SJSA1 (cell line): ENCODE measurements around the gene ENDOV. TPM values are rescaled to one million over a fixed set of nuclear protein-coding genes. Genes with fewer than 3 reads are reported as not detected.

ENCODE experiments used
- DNase-seq, 2 experiments: peaks; one replicate each; pipeline ENCODE4 v3.0.0-alpha.2; 2015 to 2020; ENCODE audit warnings: low spot score in 2 of 2, low read depth in 1 of 2
- H3K27ac ChIP-seq: fragments of 250-450 bp; sonication (Bioruptor Pico); 2 replicates; pipeline ENCODE4 v1.5.1; 2020; ENCODE audit warnings: mild to moderate bottlenecking, moderate library complexity
- H3K27me3 ChIP-seq: fragments of 250-450 bp; sonication (Bioruptor Pico); replicated peaks from 2 replicates; pipeline ENCODE4 v1.5.1; 2020; ENCODE audit warnings: mild to moderate bottlenecking, moderate library complexity
- H3K36me3 ChIP-seq: fragments of 250-450 bp; sonication (Bioruptor Pico); 2 replicates; pipeline ENCODE4 v1.5.1; 2020; ENCODE audit warnings: mild to moderate bottlenecking
- H3K4me1 ChIP-seq: fragments of 250-450 bp; sonication (Bioruptor Pico); replicated peaks from 2 replicates; pipeline ENCODE4 v1.6.1; 2021; ENCODE audit warnings: mild to moderate bottlenecking
- H3K4me3 ChIP-seq: fragments of 250-450 bp; sonication (Bioruptor Pico); 2 replicates; pipeline ENCODE4 v1.5.1; 2020; ENCODE audit warnings: mild to moderate bottlenecking
- H3K9me3 ChIP-seq: fragments of 250-450 bp; sonication (Bioruptor Pico); replicated peaks from 2 replicates; pipeline ENCODE4 v1.5.1; 2020; ENCODE audit warnings: mild to moderate bottlenecking
- total RNA-seq: library from RNA; depleted of rRNA; stranded (reverse); fragments of >200 nt; shearing (Covaris generic); gene quantifications from 2 replicates; pipeline ENCODE4 v1.2.3, GENCODE V29; 2014; rRNA removed

ENDOV gene
- 25.6 and 34.1 TPM in 2 replicates for total RNA-seq

GRCh38 chr17:80414803-80415625 lies at the start of gene ENDOV:
TSS of gene ENDOV (plus strand) at chr17:80415167. CDS start at chr17:80415195, 28 bp downstream.
- H3K27me3 ChIP-seq = 0 out of 2 replicates have a peak, but pooled peaks cover 9% of the 10 kb centered on the region
- H3K27ac ChIP-seq = peak within 1 kb of the TSS; percentile 98
- H3K9me3 ChIP-seq = no peaks in the 10 kb centered on the region
- peaks cover 23% of the 10 kb centered on the region for H3K4me1 ChIP-seq
- peaks cover 38% of the 10 kb centered on the region for H3K36me3 ChIP-seq
- peak; percentile 97 to 99 for DNase-seq
- H3K4me3 ChIP-seq = peak within 1 kb of the TSS; percentile 90

GRCh38 chr17:80365983-80366382 lies 49.0 kb upstream of the ENDOV start:
- Histone ChIP-seq H3K36me3 (peaks cover 100% of the 10 kb centered on the region), H3K9me3 (peaks cover 4% of the 10 kb centered on the region), H3K27me3 (no peaks in the 10 kb centered on the region), H3K27ac (no peak overlapping the region), H3K4me3 (no peak overlapping the region), H3K4me1 (no peaks in the 10 kb centered on the region)
- no peak for DNase-seq

- H3K27ac ChIP-seq = no peak overlapping the region
- H3K36me3 ChIP-seq = peaks cover 96% of the 10 kb centered on the region
- no peaks in the 10 kb centered on the region for H3K9me3 ChIP-seq
- no peaks in the 10 kb centered on the region for H3K4me1 ChIP-seq
- no peaks in the 10 kb centered on the region for H3K27me3 ChIP-seq
- DNase-seq = no peak
- H3K4me3 ChIP-seq = no peak overlapping the region
Measured at GRCh38 chr17:80367503-80367902, 47.5 kb upstream of the ENDOV start.

GRCh38 chr17:80371196-80371595 lies 43.8 kb upstream of the ENDOV start:
- peaks cover 90% of the 10 kb centered on the region for H3K36me3 ChIP-seq
- H3K4me3 ChIP-seq = no peak overlapping the region
- H3K9me3 ChIP-seq = no peaks in the 10 kb centered on the region
- DNase-seq = no peak
- no peak overlapping the region for H3K27ac ChIP-seq
- H3K4me1 ChIP-seq = no peaks in the 10 kb centered on the region
- H3K27me3 ChIP-seq = no peaks in the 10 kb centered on the region

GRCh38 chr17:80372456-80372855 lies 42.5 kb upstream of the ENDOV start:
- Histone ChIP-seq H3K4me3 (no peak overlapping the region), H3K27me3 (no peaks in the 10 kb centered on the region), H3K27ac (no peak overlapping the region), H3K36me3 (peaks cover 90% of the 10 kb centered on the region), H3K9me3 (no peaks in the 10 kb centered on the region), H3K4me1 (no peaks in the 10 kb centered on the region)
- no peak for DNase-seq

- no peak for DNase-seq
- Histone ChIP-seq H3K9me3 (no peaks in the 10 kb centered on the region), H3K27ac (no peak overlapping the region), H3K27me3 (no peaks in the 10 kb centered on the region), H3K36me3 (peaks cover 90% of the 10 kb centered on the region), H3K4me1 (no peaks in the 10 kb centered on the region), H3K4me3 (no peak overlapping the region)
Measured at GRCh38 chr17:80372922-80373570, 41.9 kb upstream of the ENDOV start.

GRCh38 chr17:80374039-80374731 lies 40.8 kb upstream of the ENDOV start:
- Histone ChIP-seq H3K27me3 (no peaks in the 10 kb centered on the region), H3K4me1 (no peaks in the 10 kb centered on the region), H3K27ac (no peak overlapping the region), H3K36me3 (peaks cover 90% of the 10 kb centered on the region), H3K9me3 (no peaks in the 10 kb centered on the region), H3K4me3 (no peak overlapping the region)
- no peak for DNase-seq

- Histone ChIP-seq H3K36me3 (peaks cover 90% of the 10 kb centered on the region), H3K27me3 (no peaks in the 10 kb centered on the region), H3K4me1 (no peaks in the 10 kb centered on the region), H3K27ac (no peak overlapping the region), H3K4me3 (no peak overlapping the region), H3K9me3 (no peaks in the 10 kb centered on the region)
- DNase-seq = no peak
Measured at GRCh38 chr17:80374732-80375585, 40.0 kb upstream of the ENDOV start.

- H3K9me3 ChIP-seq = no peaks in the 10 kb centered on the region
- no peaks in the 10 kb centered on the region for H3K4me1 ChIP-seq
- H3K36me3 ChIP-seq = peaks cover 92% of the 10 kb centered on the region
- no peak overlapping the region for H3K4me3 ChIP-seq
- no peak for DNase-seq
- H3K27ac ChIP-seq = no peak overlapping the region
- no peaks in the 10 kb centered on the region for H3K27me3 ChIP-seq
Measured at GRCh38 chr17:80376531-80376930, 38.4 kb upstream of the ENDOV start.

- peaks cover 92% of the 10 kb centered on the region for H3K36me3 ChIP-seq
- H3K27me3 ChIP-seq = no peaks in the 10 kb centered on the region
- no peaks in the 10 kb centered on the region for H3K4me1 ChIP-seq
- DNase-seq = no peak
- no peaks in the 10 kb centered on the region for H3K9me3 ChIP-seq
- H3K4me3 ChIP-seq = no peak overlapping the region
- no peak overlapping the region for H3K27ac ChIP-seq
Measured at GRCh38 chr17:80377798-80378197, 37.2 kb upstream of the ENDOV start.

- Histone ChIP-seq H3K27ac (no peak overlapping the region), H3K9me3 (no peaks in the 10 kb centered on the region), H3K36me3 (peaks cover 95% of the 10 kb centered on the region), H3K4me1 (peaks cover 4% of the 10 kb centered on the region), H3K27me3 (no peaks in the 10 kb centered on the region), H3K4me3 (no peak overlapping the region)
- DNase-seq = no peak
Measured at GRCh38 chr17:80379348-80379747, 35.6 kb upstream of the ENDOV start.

- no peaks in the 10 kb centered on the region for H3K27me3 ChIP-seq
- H3K4me3 ChIP-seq = no peak overlapping the region
- no peaks in the 10 kb centered on the region for H3K9me3 ChIP-seq
- H3K36me3 ChIP-seq = peaks cover 95% of the 10 kb centered on the region
- no peak for DNase-seq
- peaks cover 11% of the 10 kb centered on the region for H3K4me1 ChIP-seq
- H3K27ac ChIP-seq = no peak overlapping the region
Measured at GRCh38 chr17:80380068-80380467, 34.9 kb upstream of the ENDOV start.

- no peak overlapping the region for H3K4me3 ChIP-seq
- peaks cover 98% of the 10 kb centered on the region for H3K36me3 ChIP-seq
- H3K9me3 ChIP-seq = no peaks in the 10 kb centered on the region
- H3K27ac ChIP-seq = no peak overlapping the region
- no peaks in the 10 kb centered on the region for H3K27me3 ChIP-seq
- DNase-seq = no peak
- peaks cover 15% of the 10 kb centered on the region for H3K4me1 ChIP-seq
Measured at GRCh38 chr17:80380555-80381002, 34.4 kb upstream of the ENDOV start.
